GM23338 (cell line): ENCODE results near the gene RANBP6.

Experiments used
- CTCF ChIP-seq, 2 experiments: fragments of 200-600 bp in 1 of 2; sonication (generic) in 1 of 2; conservative IDR thresholded peaks; 2 replicates each; pipeline versions ENCODE4 v1.5.1 to v1.6.1; 2016 to 2017; ENCODE audit warnings: antibody characterized with exemption in 2 of 2, low read depth in 2 of 2, mild to moderate bottlenecking in 2 of 2, moderate library complexity in 1 of 2
- ETS1 ChIP-seq: IDR thresholded peaks from 2 replicates; pipeline ENCODE4 v1.6.1; 2016; ENCODE audit warnings: antibody characterized with exemption
- EZH2 ChIP-seq: fragments of 200-600 bp; sonication (generic); IDR thresholded peaks from one replicate; pipeline ENCODE4 v1.8.0; 2017; ENCODE audit warnings: antibody characterized with exemption, mild to moderate bottlenecking, low read depth; ENCODE audit not compliant: unreplicated experiment
- EZH2phosphoT487 ChIP-seq: fragments of 200-600 bp; sonication (generic); IDR thresholded peaks from one replicate; pipeline ENCODE4 v1.8.1; 2018; ENCODE audit warnings: antibody characterized with exemption; ENCODE audit not compliant: unreplicated experiment
- JUNB ChIP-seq: IDR thresholded peaks from one replicate; pipeline ENCODE4 v1.6.1; 2016; ENCODE audit warnings: antibody characterized with exemption; ENCODE audit not compliant: unreplicated experiment
- NANOG ChIP-seq: IDR thresholded peaks from 2 replicates; pipeline ENCODE4 v1.6.1; 2016; ENCODE audit warnings: antibody characterized with exemption, borderline replicate concordance
- REST ChIP-seq: IDR thresholded peaks from one replicate; pipeline ENCODE4 v1.6.1; 2018; ENCODE audit warnings: antibody characterized with exemption; ENCODE audit not compliant: unreplicated experiment
- ZNF331 ChIP-seq: fragments of 250-450 bp; sonication (Bioruptor Pico); IDR thresholded peaks from 2 replicates; pipeline ENCODE4 v1.5.0; 2020; ENCODE audit warnings: low read depth, mild to moderate bottlenecking, moderate library complexity
- TF ChIP-seq, protein P1 (sequence below): fragments of 250-450 bp; sonication (Bioruptor Pico); IDR thresholded peaks from 2 replicates; pipeline ENCODE4 v1.5.0; 2020; ENCODE audit warnings: mild to moderate bottlenecking, moderate library complexity

DNA sequence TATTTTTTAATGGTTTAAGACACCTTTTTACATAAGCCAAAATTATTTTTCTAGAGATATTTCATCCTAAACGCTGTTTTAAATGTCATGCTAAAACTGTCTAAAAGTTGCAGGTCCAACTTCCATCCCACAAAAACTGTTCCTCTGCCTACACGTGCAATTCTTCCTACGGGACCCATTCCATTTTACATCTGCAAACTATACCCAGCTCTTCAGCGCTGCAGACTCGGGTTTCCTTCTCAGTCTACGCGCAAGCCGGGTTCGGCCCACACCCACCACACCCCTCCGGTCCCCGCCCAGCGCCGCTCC lies 8.7 kb downstream of the RANBP6 start:
- TF ChIP-seq JUNB (no peak), CTCF (conservative IDR thresholded peaks at IDR 0.05; ENCODE audit: low read depth in 2 of 2) (no peak), REST (no peak), EZH2 (no peak), ETS1 (no peak), EZH2phosphoT487 (no peak), ZNF331 (CRISPR knock-in tag) (no peak), NANOG (no peak)
- TF ChIP-seq, protein P1, sequence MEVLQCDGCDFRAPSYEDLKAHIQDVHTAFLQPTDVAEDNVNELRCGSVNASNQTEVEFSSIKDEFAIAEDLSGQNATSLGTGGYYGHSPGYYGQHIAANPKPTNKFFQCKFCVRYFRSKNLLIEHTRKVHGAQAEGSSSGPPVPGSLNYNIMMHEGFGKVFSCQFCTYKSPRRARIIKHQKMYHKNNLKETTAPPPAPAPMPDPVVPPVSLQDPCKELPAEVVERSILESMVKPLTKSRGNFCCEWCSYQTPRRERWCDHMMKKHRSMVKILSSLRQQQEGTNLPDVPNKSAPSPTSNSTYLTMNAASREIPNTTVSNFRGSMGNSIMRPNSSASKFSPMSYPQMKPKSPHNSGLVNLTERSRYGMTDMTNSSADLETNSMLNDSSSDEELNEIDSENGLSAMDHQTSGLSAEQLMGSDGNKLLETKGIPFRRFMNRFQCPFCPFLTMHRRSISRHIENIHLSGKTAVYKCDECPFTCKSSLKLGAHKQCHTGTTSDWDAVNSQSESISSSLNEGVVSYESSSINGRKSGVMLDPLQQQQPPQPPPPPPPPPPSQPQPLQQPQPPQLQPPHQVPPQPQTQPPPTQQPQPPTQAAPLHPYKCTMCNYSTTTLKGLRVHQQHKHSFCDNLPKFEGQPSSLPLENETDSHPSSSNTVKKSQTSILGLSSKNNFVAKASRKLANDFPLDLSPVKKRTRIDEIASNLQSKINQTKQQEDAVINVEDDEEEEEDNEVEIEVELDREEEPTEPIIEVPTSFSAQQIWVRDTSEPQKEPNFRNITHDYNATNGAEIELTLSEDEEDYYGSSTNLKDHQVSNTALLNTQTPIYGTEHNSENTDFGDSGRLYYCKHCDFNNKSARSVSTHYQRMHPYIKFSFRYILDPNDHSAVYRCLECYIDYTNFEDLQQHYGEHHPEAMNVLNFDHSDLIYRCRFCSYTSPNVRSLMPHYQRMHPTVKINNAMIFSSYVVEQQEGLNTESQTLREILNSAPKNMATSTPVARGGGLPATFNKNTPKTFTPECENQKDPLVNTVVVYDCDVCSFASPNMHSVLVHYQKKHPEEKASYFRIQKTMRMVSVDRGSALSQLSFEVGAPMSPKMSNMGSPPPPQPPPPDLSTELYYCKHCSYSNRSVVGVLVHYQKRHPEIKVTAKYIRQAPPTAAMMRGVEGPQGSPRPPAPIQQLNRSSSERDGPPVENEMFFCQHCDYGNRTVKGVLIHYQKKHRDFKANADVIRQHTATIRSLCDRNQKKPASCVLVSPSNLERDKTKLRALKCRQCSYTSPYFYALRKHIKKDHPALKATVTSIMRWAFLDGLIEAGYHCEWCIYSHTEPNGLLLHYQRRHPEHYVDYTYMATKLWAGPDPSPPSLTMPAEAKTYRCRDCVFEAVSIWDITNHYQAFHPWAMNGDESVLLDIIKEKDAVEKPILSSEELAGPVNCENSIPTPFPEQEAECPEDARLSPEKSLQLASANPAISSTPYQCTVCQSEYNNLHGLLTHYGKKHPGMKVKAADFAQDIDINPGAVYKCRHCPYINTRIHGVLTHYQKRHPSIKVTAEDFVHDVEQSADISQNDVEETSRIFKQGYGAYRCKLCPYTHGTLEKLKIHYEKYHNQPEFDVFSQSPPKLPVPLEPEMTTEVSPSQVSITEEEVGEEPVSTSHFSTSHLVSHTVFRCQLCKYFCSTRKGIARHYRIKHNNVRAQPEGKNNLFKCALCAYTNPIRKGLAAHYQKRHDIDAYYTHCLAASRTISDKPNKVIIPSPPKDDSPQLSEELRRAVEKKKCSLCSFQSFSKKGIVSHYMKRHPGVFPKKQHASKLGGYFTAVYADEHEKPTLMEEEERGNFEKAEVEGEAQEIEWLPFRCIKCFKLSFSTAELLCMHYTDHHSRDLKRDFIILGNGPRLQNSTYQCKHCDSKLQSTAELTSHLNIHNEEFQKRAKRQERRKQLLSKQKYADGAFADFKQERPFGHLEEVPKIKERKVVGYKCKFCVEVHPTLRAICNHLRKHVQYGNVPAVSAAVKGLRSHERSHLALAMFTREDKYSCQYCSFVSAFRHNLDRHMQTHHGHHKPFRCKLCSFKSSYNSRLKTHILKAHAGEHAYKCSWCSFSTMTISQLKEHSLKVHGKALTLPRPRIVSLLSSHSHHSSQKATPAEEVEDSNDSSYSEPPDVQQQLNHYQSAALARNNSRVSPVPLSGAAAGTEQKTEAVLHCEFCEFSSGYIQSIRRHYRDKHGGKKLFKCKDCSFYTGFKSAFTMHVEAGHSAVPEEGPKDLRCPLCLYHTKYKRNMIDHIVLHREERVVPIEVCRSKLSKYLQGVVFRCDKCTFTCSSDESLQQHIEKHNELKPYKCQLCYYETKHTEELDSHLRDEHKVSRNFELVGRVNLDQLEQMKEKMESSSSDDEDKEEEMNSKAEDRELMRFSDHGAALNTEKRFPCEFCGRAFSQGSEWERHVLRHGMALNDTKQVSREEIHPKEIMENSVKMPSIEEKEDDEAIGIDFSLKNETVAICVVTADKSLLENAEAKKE (CRISPR knock-in tag), result no peak
